ENCODE results near the gene ZMYM4. TPM values are rescaled to one million over a fixed set of nuclear protein-coding genes. Genes with fewer than 3 reads are reported as not detected.

Gene ZMYM4
- total RNA-seq, 1 donor from 2014 or later, result 27.7 TPM

DNA sequence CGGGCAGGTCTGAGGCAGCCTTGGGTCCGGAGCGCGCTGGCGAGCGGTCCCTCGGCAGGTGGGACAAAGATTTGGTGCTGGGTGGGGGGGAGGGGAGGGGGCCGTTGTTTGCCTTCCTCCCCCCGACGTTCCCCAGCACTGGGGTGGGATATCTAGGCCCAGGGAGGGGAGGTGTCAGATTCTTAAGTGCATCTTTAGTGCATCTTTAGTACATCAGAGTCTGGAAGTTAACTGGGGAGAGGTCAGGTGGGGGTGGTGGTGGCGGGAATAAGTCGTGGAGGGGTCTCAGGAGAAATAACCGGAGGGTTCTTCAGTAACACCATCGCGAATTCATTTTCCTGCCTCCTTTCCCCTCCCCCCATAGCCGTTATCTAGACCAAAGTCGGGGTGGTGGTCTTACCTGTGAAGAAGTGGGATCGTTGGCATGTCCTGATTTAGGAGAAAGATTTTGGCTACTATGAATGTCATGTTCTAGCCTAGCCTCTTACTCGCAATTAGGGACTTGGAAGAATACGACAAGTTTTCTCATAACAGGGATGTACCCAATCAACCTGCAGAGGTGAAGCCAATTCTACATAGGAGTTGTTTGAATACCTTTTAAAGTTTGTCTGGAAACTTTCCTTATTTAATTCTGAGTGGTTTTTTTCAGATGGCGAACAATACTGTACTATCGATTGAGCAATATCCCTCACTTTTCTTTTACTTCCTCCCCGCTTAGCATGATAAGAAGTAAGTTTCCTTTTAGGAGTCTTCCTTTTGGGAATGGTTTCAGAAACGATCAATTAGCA, 886 bp downstream of the ZMYM4 start:
- no peak for DNase-seq (ENCODE audit: missing footprints)
- ATAC-seq, result no peak
- intact Hi-C loops (cut with DNase I), result loop anchor here (2.0 to 5.0 kb wide), 2 partner anchors 29 to 77 kb away; partner anchors contain the start of gene SFPQ

DNA sequence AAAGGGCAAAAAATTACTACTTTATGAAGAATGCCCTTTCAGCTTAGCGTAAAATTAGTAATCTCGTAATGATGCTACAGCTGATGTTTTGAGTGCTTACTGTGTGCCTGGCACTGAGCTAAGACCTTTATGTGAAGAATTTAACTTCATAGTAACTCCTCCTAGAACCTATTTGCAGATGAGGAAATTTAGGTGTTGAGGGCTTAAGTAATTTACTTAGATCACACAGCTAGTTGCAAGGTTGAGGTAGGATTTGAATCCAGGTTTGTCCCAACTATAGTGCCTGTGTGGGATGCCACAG, 1.4 kb downstream of the ZMYM4 start:
- no peak for ATAC-seq
- intact Hi-C loops (cut with DNase I), result loop anchor here (2.0 to 5.0 kb wide), 2 partner anchors 29 to 78 kb away; partner anchors contain the start of gene SFPQ
- no peak for DNase-seq (ENCODE audit: missing footprints)

DNA sequence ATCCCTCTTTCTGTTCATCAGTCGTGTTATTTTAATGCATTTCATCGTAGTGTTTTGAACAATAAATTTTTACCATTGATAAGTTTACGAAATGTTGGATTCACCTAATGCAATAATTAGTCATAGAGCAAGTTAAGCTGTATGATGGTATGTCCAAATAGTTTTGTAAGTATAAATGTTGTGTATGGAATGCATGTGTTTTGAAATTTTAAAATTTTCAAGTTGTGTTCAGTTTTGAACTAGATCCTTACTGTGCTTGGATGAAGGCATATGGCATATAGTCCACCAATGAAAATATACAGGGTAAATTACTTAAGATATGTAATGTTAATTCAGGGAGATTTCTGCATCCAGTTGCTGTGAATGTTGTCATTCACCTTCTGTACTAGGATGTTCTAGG, 2.3 kb downstream of the ZMYM4 start:
- no peak for ATAC-seq
- intact Hi-C loops (cut with DNase I), result no loop called here
- DNase-seq (ENCODE audit: missing footprints), result no peak

DNA sequence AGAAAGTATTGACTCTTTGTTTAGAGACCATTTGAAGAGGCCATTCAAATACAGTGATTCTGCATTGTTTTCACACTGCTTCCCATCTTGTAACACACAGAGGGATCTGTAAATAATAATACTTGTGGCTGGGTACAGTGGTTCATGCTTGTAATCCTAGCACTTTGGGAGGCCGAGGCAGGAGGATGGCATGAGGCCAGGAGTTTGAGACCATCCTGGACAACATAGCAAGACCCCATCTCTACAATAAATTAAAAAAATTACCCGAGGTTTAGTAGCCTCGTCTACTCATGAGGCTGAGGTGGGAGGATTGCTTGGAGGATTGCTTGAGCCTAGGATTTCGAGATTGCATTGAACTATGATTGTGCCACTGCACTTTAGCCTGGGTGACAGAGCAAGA, 5.7 kb downstream of the ZMYM4 start:
- no peak for DNase-seq (ENCODE audit: missing footprints)
- intact Hi-C loops (cut with DNase I), result no loop called here

DNA sequence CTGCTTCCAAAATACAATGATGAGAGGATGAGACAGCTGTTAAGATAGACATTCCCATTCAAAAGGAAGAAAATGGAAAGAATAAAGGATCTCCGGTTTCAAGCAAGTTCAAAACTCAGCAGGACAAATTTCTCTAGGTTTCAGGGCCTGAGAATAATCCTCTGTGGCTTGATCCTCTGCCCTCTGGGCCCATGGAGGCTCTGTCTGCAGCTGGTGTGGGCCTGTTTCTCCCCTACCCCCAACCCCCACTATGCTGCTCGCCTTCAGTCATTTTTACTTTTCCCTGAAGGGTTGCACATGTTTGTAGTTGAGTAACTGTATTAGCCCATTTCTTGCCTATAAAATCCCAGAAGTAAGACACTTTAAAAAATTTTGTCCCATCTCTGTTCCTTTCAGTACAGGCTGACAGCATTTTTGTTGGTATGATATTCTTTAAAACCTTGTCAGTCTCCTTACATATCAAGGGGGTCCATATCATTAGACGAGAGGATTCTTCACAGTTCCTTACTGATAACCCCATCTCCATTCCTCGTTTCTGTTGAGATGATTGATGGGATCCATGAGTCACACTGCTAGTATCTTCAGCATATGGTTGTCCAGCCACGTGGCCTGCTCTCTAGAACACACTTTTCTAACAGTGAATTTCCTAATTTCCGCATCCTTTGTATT, 10.5 kb downstream of the ZMYM4 start:
- no peak for DNase-seq (ENCODE audit: missing footprints)
- intact Hi-C loops (cut with DNase I), result no loop called here
- ATAC-seq, result no peak

More for the DNA sequence above, 5.7 kb downstream of the ZMYM4 start:
- no peak for ATAC-seq

DNA sequence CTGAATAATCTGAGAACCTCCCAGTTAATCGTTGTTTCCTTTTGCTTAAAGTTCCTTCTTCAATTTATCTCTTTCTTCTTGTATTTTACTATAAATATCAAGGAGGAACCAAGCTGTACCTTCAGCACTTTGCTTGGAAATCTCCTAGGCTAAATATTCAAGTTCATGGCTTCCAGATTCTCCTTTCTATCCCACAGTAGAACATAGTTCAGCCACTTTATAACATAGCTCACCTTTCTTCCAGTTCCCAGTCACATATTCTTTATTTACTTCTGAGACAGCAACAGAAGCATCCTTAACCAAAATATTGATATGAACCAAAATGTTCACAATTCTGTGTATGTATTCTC, 11.0 kb downstream of the ZMYM4 start:
- intact Hi-C loops (cut with DNase I), result no loop called here
- no peak for DNase-seq (ENCODE audit: missing footprints)
- ATAC-seq, result no peak

DNA sequence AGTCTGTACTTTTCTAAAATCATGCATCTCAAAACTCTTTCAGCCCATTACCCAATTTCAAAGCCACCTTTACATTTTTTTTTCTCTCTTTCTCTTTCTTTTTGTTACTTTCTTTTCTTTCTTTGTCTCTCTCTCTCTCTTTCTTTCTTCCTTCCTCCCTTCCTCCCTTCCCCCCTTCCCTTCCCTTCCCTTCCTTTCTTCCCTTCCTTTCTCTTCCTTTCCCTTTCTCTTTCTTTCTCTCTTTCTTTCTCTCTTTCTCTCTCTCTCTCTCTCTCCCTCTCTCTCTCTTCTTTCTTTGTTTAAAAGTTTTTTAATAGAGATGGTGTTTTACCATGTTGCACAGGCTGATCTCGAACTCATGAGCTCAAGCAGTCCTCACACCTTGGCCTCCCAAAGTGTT, 11.5 kb downstream of the ZMYM4 start:
- intact Hi-C loops (cut with DNase I), result no loop called here
- no peak for DNase-seq (ENCODE audit: missing footprints)
- no peak for ATAC-seq

DNA sequence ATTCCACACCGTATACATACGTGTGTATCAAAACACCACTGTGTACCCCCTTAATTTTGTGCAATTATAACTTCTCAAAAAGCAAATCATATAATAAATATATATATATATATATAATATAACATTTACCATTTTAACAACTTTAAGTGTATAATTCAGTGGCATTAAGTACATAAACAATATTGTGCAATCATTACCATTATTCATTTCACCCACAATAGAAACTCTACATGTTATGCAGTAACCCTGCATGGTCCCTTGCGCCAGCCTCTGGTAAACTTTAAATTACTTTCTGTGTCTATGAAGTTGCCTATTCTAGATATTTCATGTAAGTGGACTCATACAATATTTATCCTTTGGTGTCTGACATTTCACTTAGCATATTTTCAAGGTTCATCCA, 13.1 kb downstream of the ZMYM4 start:
- intact Hi-C loops (cut with DNase I), result no loop called here
- DNase-seq (ENCODE audit: missing footprints) (no peak), ATAC-seq (no peak)

DNA sequence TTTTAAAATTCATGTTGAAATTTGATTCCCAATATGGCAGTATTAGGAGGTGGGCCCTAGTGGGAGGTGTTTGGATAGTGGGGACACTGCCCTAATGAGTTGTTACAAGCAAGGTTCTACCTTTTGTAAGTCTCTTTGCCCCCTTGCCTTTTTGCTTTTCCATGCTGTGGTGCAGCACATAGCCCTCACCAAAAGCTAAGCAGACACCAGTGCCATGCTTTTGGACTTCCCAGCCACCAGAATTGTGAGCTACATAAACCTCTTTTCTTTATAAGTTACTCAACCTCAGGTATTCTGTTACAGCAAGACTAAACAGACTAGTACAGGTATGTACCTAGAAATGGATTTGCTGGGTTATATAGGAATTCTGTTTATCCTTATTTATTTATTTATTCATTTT, 13.7 kb downstream of the ZMYM4 start:
- intact Hi-C loops (cut with DNase I), result no loop called here
- ATAC-seq (no peak), DNase-seq (ENCODE audit: missing footprints) (no peak)

DNA sequence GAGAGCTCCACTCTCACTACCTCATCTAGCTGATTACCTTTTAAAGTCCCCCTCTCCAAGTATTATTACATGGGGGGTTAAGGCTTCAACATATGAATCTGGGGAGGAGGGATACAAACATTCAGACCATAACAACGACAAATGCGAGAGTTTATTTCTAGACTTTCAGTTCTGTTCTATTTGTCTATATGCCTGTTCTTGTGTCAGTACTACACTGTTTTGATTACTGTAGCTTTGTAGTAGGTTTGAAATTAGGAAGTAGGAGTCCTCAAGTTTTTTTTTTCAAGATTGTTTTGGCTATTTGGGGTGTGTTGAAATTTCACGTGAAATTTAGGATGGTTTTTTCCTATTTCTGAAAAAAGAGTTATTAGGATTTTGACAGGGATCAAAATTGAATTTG, 16.3 kb downstream of the ZMYM4 start:
- DNase-seq (ENCODE audit: missing footprints), result no peak
- no peak for ATAC-seq
- intact Hi-C loops (cut with DNase I), result no loop called here

DNA sequence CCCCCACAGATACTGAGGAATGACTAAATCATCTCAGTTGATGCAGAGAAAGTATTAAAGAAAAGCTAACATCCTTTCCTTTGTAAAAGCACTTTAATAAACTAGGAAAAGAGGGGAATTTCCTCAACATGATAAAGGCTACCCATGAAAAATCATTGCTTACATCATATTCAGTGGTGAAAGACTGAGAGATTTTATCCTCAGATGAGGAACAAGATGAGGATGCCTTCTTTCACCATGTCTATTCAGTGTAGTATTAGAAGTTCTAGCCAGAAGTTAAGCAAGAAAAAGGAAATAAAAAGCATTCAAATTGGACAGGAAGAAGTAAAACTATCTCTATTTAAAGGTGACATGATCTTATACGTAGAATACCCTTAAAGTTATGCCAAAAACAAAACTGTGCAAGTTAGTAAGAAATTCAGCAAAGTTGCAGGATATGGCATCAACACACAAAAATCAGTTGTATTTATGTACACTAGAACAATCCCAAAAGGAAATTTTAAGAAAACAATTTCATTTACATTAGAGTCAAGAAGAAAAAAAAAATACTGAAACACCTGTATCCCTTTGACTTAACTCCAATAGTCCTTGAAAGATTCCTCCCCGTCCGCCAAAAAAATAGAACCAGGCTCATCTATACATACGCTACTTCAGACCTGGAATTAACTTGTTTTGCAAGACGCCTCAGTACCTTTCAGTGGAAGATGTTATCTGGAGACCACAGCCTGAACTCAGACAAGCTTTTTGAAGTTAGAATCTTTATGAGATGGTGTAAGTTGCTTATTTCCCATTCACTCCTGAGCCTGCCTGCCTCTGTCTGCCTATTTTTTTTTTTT, 17.5 kb downstream of the ZMYM4 start:
- no peak for ATAC-seq
- no peak for DNase-seq (ENCODE audit: missing footprints)
- intact Hi-C loops (cut with DNase I), result no loop called here

DNA sequence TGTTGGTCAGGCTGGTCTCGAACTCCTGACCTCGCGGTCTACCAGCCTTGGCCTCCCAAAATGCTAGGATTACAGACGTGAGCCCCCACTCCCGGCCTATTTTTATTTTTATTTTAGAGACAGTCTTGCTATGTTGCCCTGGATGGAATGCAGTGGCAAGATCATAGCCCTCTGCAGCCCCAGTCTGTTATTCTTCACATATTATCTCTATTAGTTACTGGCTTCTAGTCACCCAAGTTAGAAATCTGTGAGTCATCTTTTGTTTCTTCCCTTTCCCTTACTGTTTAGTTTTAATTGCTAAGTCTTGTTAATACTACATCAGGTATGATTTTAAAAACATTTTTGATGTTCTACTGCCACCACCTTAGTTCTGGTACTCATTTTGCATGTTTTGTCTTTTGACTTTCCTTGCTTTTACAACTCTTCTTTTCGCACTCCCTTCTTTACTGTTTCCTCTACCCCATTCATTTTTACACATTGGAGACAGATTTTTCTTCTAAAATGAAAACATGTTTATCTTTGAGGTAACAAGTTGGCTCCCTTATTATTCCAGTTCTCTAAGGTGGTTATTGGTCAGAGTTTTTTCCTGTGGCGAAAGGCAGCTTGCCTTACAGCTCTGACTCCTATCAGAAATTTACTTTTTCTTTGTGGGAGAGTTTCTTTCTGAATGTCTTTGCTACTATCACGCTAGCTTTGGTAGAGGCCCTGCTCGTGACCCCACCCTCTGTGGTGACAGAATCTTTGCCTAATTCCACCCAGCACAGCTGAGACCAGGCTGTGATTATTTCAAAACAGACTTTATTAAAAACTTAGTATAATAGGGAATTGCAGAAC, 19.5 kb downstream of the ZMYM4 start:
- no peak for DNase-seq (ENCODE audit: missing footprints)
- intact Hi-C loops (cut with DNase I), result no loop called here
- ATAC-seq, result no peak

DNA sequence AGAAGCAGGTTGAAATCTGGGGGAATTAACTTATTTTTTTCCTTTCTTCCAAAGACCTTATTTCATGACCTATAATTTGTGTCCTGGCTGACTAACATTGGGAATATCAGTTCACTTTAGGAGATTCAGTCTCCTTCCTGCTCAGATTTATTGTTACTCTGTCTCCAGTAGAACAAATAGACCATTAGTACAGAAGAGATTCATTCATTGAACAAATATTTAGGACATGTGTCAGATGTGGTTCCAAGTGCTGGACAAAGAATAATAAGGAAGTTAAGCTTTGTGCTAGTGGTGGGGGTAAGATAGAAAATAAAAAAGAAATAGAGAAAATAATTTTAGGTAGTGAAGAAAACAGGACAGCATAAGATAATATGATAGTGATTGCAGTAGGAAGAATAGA, 20.3 kb downstream of the ZMYM4 start:
- intact Hi-C loops (cut with DNase I), result no loop called here
- ATAC-seq (no peak), DNase-seq (ENCODE audit: missing footprints) (no peak)

DNA sequence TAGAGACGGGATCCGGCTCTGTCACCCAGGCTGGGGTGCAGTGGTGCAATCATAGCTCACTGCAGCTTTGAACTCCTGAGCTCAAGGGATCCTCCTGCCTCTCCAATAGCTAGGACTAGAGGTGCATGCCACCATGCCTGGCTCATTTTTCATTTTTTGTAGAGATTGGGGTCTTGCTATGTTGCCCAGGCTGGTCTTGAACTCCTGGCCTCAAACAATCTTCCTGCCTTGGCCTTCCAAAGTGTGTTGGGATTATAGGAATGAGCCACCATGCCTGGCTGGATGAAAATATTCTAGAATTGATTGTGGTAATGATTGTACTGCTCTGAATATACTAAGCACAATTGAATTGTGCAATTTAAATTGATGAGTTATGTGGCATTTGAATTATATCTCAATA, 21.9 kb downstream of the ZMYM4 start:
- DNase-seq (ENCODE audit: missing footprints), result no peak
- ATAC-seq, result no peak
- intact Hi-C loops (cut with DNase I), result no loop called here

DNA sequence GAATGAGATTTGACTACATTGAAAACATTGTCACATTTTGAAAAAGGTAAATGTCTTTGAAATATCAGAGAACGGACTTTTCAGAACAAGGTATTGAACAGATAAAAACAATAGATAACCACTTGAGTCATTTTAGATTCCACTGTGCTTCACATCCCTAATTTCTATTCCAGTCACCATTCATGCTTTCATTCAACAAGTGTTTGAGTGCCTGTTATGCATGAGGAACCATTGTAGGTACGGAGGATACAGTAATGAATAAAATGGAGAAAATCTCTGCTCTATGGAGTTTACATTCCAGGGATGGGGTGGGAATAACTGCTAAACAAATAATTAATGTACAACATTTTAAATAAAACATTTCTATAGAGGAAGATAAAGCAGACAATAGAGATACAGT, 26.3 kb downstream of the ZMYM4 start:
- ATAC-seq, result no peak
- no peak for DNase-seq (ENCODE audit: missing footprints)
- intact Hi-C loops (cut with DNase I), result loop anchor here (5.0 kb wide), 1 partner anchor 93 kb away; no protein-coding TSS in a partner anchor

DNA sequence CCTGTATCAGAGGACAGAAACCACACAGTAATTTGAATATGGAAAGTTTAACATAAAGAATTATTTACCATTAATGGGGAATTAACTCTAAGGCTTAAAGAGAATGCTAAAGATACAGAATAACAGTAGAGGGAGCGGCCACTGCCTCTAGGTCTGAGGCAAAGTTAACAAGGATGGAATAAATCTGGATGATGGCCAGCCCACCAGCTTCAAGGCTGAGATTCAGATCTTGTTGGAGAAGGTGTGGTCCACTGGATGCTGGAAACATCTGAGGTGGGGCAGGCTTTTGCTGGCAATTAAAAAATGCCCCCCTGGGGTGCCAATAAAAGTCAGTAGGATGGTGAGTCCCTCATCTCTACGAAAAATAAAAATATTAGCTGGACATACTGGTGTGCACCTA, 29.4 kb downstream of the ZMYM4 start:
- DNase-seq (ENCODE audit: missing footprints), result no peak
- no peak for ATAC-seq
- intact Hi-C loops (cut with DNase I), result loop anchor here (2.0 to 5.0 kb wide), 2 partner anchors 29 to 96 kb away; partner anchors contain the start of gene ZMYM4

DNA sequence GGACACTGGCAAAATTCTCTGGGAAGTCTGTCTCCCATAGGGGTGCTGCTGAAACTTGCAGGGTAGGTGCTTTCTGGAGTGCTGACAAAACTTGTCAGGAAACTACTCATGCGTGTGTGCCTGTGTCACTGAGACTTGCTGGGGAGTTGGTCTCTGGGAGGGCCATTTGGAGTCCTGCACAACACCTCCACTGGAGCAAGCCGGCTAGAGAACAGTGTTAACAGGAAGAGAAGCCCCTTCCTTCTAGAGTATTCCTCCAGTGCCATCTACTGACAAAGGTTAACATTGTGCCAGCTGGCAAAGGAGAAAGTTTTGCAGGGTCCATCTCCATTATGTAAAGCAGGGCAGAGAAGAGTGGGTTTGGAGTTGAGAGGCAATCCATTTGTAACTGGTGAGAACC, 30.0 kb downstream of the ZMYM4 start:
- DNase-seq (ENCODE audit: missing footprints) (no peak), ATAC-seq (peak; percentile 61)
- intact Hi-C loops (cut with DNase I), result loop anchor here (2.0 to 5.0 kb wide), 2 partner anchors 30 to 96 kb away; partner anchors contain the start of gene ZMYM4

DNA sequence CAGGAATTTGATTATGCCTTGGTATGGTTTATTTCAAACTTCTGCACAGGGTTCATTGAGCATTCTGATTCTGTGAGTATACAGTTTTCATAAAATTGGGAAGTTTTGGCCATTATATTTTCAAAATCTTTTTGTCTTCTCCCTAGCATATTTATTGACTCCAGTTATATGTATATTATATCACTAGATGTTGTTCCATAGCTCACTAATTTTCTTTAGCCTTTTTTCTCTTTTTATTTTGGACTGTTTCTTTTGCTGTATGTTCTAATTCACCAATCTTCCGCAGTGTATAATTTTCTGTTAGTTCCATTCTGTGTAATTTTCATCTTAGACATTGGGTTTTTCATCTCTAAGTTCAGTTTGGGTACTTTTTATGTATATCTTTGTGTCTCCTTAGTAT, 31.9 kb downstream of the ZMYM4 start:
- ATAC-seq (no peak), DNase-seq (ENCODE audit: missing footprints) (no peak)
- intact Hi-C loops (cut with DNase I), result no loop called here

All from Right ventricle myocardium inferior (tissue), 1 donor.